Lung microvascular endothelial cell (primary cell): ENCODE data around the gene KRTAP4-4. TPM values are rescaled to one million over a fixed set of nuclear protein-coding genes. Genes with fewer than 3 reads are reported as not detected.
"Not testable (repeated sequence)": the region's sequence is repeated elsewhere in the genome, so short reads cannot be mapped to it uniquely, and the experiment has no call there.

Source experiments
- DNase-seq, 2 donors: peaks; one replicate each; pipeline versions ENCODE4 v3.0.0 to v3.0.0-alpha.2; 2010; ENCODE audit warnings: low read depth in 2 of 2
- total RNA-seq: library from RNA; depleted of rRNA; stranded (reverse); fragments of >200 nt; gene quantifications from 2 replicates; pipeline ENCODE4 v1.2.1, GENCODE V29; 2014

Gene KRTAP4-4
- total RNA-seq, 1 donor from 2014 or later = not detected

- not testable (repeated sequence) for DNase-seq
These were observed 11.4 kb downstream of the KRTAP4-4 start for GRCh38 chr17:41148971-41149651.

GRCh38 chr17:41147531-41148204 is 12.9 kb downstream of the KRTAP4-4 start:
- no peak for DNase-seq

GRCh38 chr17:41145261-41145660 is 15.3 kb downstream of the KRTAP4-4 start:
- no peak for DNase-seq

GRCh38 chr17:41144846-41145245 is 15.7 kb downstream of the KRTAP4-4 start:
- DNase-seq = no peak

- DNase-seq = no peak
These were observed 19.2 kb downstream of the KRTAP4-4 start for GRCh38 chr17:41141361-41141760.

GRCh38 chr17:41140360-41141131 is 20.0 kb downstream of the KRTAP4-4 start, which contains the start of gene KRTAP4-6:
Gene KRTAP4-6 (minus strand): TSS chr17:41140544. CDS start chr17:41140487, 57 bp downstream.
- peak in 1 of 2 donors; percentile 30 for DNase-seq

GRCh38 chr17:41139865-41140264 is 20.7 kb downstream of the KRTAP4-4 start:
- DNase-seq = not testable (repeated sequence)

- no peak for DNase-seq
These were observed 26.4 kb downstream of the KRTAP4-4 start for GRCh38 chr17:41133880-41134735.

GRCh38 chr17:41131979-41132378 is 28.6 kb downstream of the KRTAP4-4 start:
- no peak for DNase-seq

GRCh38 chr17:41127371-41127770 is 33.2 kb downstream of the KRTAP4-4 start:
- DNase-seq = no peak

GRCh38 chr17:41126412-41126811 is 34.1 kb downstream of the KRTAP4-4 start:
- no peak for DNase-seq

GRCh38 chr17:41125064-41125463 is 35.5 kb downstream of the KRTAP4-4 start:
- DNase-seq = no peak

GRCh38 chr17:41123991-41124371 is 36.6 kb downstream of the KRTAP4-4 start, which contains the start of gene KRTAP4-12:
Gene KRTAP4-12 (minus strand): TSS chr17:41124182. CDS start chr17:41124122, 60 bp downstream.
- not testable (repeated sequence) for DNase-seq

GRCh38 chr17:41123292-41123990 is 37.1 kb downstream of the KRTAP4-4 start:
- not testable (repeated sequence) for DNase-seq

GRCh38 chr17:41121742-41122141 is 38.8 kb downstream of the KRTAP4-4 start:
- DNase-seq = no peak

- DNase-seq = peak; percentile 25 to 62
These were observed 40.6 kb downstream of the KRTAP4-4 start for GRCh38 chr17:41119696-41120690.

- DNase-seq = no peak
These were observed 41.8 kb downstream of the KRTAP4-4 start for GRCh38 chr17:41118721-41119120.

- DNase-seq = not testable (repeated sequence)
These were observed 42.6 kb downstream of the KRTAP4-4 start, which contains the start of gene KRTAP4-11 for GRCh38 chr17:41117846-41118386. Gene KRTAP4-11 (minus strand): TSS chr17:41118373. CDS start chr17:41118315, 58 bp downstream.

GRCh38 chr17:41116297-41116696 is 44.3 kb downstream of the KRTAP4-4 start:
- no peak for DNase-seq
